IMR-90 (cell line): ENCODE results near the gene DNASE1.

Experiments
- POLR2A ChIP-seq: IDR thresholded peaks from 2 replicates; pipeline ENCODE4 v1.6.1; 2012; ENCODE audit warnings: mild to moderate bottlenecking, low read depth, low read length
- TF ChIP-seq, protein P1 (sequence below): conservative IDR thresholded peaks from 2 replicates; pipeline ENCODE4 v1.5.1; 2012; ENCODE audit warnings: mild to moderate bottlenecking, low read depth, low read length, improper control_type of control experiment

DNA sequence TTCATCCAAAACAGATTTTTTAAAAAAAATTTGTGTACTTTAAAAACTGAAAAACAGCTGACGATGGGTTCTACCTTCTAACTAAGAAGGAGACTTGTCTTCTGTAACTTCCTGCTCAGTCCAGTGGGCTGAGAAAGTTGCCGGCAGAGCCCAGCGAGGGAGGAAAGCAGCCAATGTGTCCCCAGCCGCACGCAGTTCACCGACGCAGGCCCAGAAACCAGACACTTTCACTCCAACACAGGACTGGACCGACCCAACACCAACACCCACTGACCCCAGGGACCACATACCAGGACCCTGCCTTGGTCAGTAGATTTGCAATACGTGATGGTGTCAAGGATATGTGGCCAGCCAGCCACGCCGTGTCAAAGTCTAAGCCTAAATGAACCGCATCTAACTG, 37.3 kb downstream of the DNASE1 start:
- no peak for TF ChIP-seq POLR2A
- TF ChIP-seq, protein P1, sequence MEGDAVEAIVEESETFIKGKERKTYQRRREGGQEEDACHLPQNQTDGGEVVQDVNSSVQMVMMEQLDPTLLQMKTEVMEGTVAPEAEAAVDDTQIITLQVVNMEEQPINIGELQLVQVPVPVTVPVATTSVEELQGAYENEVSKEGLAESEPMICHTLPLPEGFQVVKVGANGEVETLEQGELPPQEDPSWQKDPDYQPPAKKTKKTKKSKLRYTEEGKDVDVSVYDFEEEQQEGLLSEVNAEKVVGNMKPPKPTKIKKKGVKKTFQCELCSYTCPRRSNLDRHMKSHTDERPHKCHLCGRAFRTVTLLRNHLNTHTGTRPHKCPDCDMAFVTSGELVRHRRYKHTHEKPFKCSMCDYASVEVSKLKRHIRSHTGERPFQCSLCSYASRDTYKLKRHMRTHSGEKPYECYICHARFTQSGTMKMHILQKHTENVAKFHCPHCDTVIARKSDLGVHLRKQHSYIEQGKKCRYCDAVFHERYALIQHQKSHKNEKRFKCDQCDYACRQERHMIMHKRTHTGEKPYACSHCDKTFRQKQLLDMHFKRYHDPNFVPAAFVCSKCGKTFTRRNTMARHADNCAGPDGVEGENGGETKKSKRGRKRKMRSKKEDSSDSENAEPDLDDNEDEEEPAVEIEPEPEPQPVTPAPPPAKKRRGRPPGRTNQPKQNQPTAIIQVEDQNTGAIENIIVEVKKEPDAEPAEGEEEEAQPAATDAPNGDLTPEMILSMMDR, result no peak
